Stimulated activated effector memory CD8-positive, alpha-beta T cell treated with anti-CD3 and anti-CD28 coated beads, Interleukin-12 subunit alpha, Interleukin-12 subunit beta, amount 100 ng/mL, for 72 hours (primary cell): Measurements from ENCODE around the gene ZDHHC18.
"Not testable (repeated sequence)": the region's sequence is repeated elsewhere in the genome, so short reads cannot be mapped to it uniquely, and the experiment has no call there.

Experiments used
- ATAC-seq: fragments of 150-1000 bp; cut with Tn5 transposase; 2 replicates; pipeline ENCODE4 v1.10.0; 2021
- DNase-seq, 2 donors: peaks; one replicate each; pipeline ENCODE4 v3.0.0; 2021 to 2022; ENCODE audit warnings: low spot score in 2 of 2
- H3K27ac Mint-ChIP-seq: one replicate; pipeline ENCODE4 v1.8.0; 2022; ENCODE audit warnings: mild to moderate bottlenecking, mixed read lengths
- H3K36me3 Mint-ChIP-seq: one replicate; pipeline ENCODE4 v1.8.0; 2022; ENCODE audit warnings: mild to moderate bottlenecking, mixed read lengths
- H3K4me1 Mint-ChIP-seq: one replicate; pipeline ENCODE4 v1.8.0; 2022; ENCODE audit warnings: mixed read lengths
- H3K4me3 Mint-ChIP-seq: one replicate; pipeline ENCODE4 v1.8.0; 2022; ENCODE audit warnings: mild to moderate bottlenecking, mixed read lengths
- H3K9me3 Mint-ChIP-seq: one replicate; pipeline ENCODE4 v1.8.0; 2022; ENCODE audit warnings: mixed read lengths

ZDHHC18 gene

DNA sequence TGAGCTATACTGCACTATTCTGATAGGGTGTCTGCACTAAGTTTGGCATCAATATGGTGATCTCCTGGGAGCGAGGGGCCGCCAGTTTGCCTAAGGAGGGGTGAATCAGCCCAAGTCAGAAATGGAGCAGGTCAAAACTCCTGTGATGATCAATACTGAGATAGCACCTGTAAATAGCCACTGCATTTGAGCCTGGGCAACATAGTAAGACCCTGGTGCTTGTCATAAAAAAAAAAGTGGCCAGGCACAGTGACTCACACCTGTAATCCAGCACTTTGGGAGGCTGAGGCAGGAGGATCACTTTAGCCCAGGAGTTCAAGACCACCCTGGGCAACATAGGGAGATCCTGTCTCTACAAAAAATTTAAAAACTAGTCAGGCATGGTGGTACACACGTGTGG is 11.6 kb upstream of the ZDHHC18 start:
- no peak overlapping the region for H3K4me3 Mint-ChIP-seq
- no peaks in the 10 kb centered on the region for H3K36me3 Mint-ChIP-seq
- H3K27ac Mint-ChIP-seq: no peak overlapping the region
- H3K9me3 Mint-ChIP-seq: no peaks in the 10 kb centered on the region
- DNase-seq: no peak
- ATAC-seq: no peak
- H3K4me1 Mint-ChIP-seq: peaks cover 25% of the 10 kb centered on the region

DNA sequence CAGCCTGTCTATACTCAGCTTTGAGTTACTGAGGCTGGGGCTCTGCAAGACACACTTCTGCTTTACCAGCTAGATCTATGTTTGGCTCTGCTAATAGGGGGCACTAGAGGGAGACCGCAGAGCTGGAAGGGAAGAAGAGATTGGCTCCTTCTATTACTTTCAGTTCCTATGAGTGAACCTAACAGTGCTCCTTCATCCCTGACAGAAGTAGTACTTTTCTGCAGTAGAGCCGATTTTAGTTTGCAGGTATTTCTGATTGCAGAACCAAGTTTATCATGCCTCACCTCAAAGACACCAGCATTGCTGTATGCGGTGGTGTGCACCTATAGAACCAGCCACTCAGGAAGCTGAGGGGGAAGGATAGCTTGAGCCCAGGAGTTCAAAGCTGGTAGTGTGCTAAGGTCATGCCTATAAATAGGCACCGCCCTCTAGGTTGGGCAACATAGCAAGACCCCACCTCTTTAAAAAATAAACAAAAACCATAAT is 5.7 kb upstream of the ZDHHC18 start:
- Mint-ChIP-seq H3K9me3 (no peaks in the 10 kb centered on the region), H3K36me3 (peaks cover 5% of the 10 kb centered on the region), H3K4me3 (peak overlapping the region; percentile 14), H3K4me1 (peaks cover 18% of the 10 kb centered on the region), H3K27ac (peak overlapping the region; percentile 76)
- no peak for DNase-seq
- ATAC-seq: peak; percentile 81

DNA sequence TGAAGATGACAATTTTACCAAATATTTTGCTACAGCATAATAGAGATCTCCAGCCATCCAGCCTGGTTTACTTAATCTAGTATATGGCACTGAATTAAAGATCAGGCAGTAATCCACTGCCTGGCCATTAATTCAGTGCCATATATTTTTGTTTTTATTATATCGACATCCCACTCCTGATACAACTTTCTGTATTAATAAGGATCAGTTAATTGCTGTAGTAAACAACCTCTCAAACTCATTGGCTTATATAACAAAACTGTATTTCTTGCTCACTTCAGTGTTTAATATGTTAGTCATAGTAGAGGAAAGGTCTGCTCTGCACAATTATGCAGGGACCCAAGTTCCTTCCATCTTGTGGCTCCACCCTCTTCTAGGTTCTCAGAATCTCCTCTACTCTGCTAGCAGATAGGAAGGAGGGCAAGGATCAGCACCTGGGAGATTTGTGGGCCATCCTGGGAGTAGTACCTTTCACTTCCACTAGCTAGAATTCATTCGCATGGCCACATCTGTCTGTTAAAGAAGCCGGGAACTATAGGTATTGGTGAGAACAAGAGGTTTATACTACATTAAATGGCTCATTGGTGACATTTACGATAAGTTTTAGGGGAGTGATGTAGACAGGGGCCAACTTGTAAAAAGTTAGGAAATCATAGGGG is 3.6 kb upstream of the ZDHHC18 start:
- peaks cover 23% of the 10 kb centered on the region for H3K4me1 Mint-ChIP-seq
- H3K4me3 Mint-ChIP-seq: no peak overlapping the region
- no peak for DNase-seq

DNA sequence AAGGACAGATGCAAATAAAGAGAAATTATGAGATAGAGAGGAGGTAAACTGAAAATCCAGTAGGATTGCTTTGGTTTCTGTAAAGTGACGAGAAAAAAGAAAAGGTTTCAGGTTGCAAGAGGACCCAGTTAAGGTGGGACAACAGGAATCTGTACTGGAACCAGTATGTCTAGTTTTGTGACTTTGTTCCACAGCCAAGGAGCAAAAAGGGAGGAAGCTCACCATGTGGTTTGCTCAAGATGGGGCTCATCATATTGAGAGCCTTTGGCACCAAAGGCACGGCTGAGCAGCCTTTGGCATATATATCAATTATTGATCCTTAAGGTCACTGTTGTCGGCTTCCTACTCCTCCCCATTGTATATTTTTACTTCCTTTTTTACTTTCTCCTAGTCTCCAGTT is 1.8 kb upstream of the ZDHHC18 start:
- H3K9me3 Mint-ChIP-seq: no peaks in the 10 kb centered on the region
- H3K27ac Mint-ChIP-seq: peak overlapping the region; percentile 93
- no peak for DNase-seq
- no peak for ATAC-seq
- H3K4me3 Mint-ChIP-seq: no peak overlapping the region
- peaks cover 39% of the 10 kb centered on the region for H3K36me3 Mint-ChIP-seq
- H3K4me1 Mint-ChIP-seq: peaks cover 40% of the 10 kb centered on the region

More for the DNA sequence above, 3.6 kb upstream of the ZDHHC18 start:
- ATAC-seq: no peak
- Mint-ChIP-seq H3K36me3 (peaks cover 20% of the 10 kb centered on the region), H3K9me3 (no peaks in the 10 kb centered on the region), H3K27ac (no peak overlapping the region)

DNA sequence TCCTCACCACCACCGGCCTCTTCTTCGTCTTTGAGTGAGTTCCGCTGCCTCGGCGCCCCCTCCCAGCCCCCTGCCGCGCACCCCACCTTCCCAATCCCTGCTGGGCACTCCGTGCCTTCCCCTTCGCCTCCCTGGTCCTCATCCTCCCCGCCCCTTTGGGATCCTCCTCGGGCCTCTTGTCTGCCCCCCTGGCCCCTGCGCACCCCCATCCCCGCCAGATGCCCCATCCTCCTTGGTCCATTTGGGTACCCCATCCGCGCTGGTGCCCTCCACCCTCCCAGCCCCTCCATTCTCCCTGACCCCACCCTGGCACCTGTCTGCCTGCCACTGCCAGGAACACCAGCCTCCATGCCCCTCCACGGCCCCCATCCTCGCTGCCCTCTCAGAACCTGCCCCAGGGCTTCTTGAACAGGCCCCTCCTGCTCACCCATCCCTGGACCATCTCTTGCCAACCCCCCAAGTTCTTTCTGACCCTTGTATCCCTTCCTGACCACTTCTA is 667 bp downstream of the ZDHHC18 start:
- Mint-ChIP-seq H3K36me3 (peaks cover 39% of the 10 kb centered on the region), H3K4me3 (peak overlapping the region; percentile 93), H3K9me3 (no peaks in the 10 kb centered on the region), H3K4me1 (peaks cover 56% of the 10 kb centered on the region), H3K27ac (peak overlapping the region; percentile 96)
- DNase-seq (no peak), ATAC-seq (no peak)

DNA sequence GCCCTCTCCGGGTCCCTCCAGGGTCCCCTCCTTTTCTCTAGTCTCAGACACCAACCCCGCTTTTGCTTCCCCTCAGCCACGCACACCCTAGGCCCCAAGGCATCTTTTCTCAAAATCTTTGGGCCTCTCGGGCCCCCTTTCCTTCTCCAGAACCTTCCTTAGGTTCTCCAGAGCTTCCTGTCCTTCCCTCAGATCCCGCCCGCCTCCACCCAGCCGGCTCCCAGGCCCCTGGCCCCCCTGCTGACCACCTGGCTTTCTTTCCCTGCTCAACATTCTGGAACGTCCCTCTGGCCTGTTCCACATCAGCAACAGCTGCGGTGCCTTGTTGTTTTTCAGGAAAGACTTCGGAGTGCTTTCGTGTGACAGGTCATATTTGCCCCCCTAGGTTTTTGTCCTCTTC is 1.2 kb downstream of the ZDHHC18 start:
- Mint-ChIP-seq H3K27ac (peak overlapping the region; percentile 96), H3K4me3 (peak overlapping the region; percentile 93), H3K4me1 (peaks cover 61% of the 10 kb centered on the region), H3K9me3 (no peaks in the 10 kb centered on the region), H3K36me3 (peaks cover 44% of the 10 kb centered on the region)
- DNase-seq (no peak), ATAC-seq (no peak)

DNA sequence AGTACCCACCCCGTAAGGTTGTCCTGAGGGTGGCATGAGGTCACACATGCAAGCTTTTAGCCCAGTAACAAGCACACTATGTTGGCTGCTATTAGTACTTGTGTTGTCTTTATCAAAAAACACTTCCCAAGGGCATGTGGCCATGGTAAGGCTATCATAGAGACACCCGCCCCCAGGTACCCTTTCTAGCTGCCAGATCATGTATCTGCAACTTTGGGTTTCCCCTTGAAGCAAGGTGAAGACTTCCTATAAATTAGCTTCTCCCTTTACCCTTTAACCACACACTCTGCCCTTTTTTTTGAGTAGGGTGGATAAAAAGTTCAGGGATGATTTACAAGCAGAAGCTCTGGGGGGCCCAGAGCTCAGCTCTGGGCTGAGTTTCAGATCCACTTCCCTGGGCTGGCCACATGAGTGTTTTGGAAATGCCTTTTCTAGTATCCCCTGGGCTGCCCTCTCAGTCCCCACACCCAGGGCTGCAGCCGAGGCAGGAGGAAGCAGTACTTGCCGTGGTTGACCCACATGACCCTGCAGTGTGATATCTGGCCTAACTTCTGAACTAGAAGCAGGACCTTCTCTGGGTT is 2.0 kb downstream of the ZDHHC18 start:
- Mint-ChIP-seq H3K4me3 (peak overlapping the region; percentile 93), H3K27ac (peak overlapping the region; percentile 96), H3K4me1 (peaks cover 69% of the 10 kb centered on the region), H3K9me3 (no peaks in the 10 kb centered on the region), H3K36me3 (peaks cover 52% of the 10 kb centered on the region)
- no peak for ATAC-seq
- no peak for DNase-seq

DNA sequence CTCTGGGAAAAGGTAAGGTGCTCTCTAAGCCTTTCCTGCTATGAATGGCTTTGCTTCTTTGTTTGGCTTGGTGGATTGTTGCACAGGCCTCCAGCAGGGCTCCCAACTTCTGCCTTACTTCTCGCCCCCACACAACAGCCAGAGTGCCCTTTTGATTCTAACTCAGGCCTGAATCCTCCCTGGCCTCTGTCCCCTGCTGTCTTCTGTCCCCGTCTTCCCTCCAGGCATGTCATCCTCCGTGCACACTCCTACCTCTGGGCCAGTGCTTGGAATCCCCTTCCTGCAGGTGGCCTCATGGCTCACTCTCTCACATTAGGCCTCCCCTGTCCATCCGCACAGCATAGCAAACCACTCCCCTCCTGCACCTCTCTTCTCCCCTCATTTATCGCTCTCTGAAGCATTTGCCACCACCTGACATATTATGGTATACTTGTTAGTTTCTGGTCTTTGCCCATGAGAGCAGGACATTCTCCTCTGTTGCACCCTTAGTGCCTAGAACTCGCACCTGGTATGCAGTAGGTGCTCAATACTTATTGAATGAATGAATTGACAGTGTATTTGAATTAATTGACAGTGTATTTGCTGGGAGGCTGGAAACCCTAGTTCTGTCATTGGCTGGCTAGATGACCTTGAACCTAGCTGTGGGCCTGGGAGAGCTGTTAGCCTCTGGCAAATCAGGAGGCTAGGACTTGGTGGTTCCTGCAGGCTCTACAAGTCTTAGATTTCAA is 2.9 kb downstream of the ZDHHC18 start:
- DNase-seq: no peak
- H3K27ac Mint-ChIP-seq: peak overlapping the region; percentile 96
- H3K4me1 Mint-ChIP-seq: peaks cover 78% of the 10 kb centered on the region
- no peak for ATAC-seq
- peaks cover 60% of the 10 kb centered on the region for H3K36me3 Mint-ChIP-seq
- no peaks in the 10 kb centered on the region for H3K9me3 Mint-ChIP-seq
- H3K4me3 Mint-ChIP-seq: peak overlapping the region; percentile 93

DNA sequence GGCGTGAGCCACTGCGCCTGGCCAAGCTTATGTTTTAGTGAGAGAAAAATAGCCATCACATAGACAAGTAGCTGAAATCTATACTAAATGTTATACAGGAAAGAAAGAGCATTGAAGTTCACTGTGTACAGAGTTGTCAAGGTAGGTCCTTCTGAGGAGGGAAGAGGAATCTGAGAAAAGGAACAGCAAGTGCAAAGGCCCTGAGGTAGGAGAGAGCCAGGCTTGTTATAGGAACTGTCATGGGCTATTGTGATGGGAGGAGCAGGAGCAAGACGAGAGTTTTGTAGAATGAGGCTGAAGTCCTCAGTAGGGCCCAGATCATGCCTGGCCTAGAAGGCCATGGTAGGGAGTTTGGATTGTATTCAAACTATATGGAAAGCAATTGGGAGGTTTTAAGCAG is 4.6 kb downstream of the ZDHHC18 start:
- peak overlapping the region; percentile 93 for H3K4me3 Mint-ChIP-seq

DNA sequence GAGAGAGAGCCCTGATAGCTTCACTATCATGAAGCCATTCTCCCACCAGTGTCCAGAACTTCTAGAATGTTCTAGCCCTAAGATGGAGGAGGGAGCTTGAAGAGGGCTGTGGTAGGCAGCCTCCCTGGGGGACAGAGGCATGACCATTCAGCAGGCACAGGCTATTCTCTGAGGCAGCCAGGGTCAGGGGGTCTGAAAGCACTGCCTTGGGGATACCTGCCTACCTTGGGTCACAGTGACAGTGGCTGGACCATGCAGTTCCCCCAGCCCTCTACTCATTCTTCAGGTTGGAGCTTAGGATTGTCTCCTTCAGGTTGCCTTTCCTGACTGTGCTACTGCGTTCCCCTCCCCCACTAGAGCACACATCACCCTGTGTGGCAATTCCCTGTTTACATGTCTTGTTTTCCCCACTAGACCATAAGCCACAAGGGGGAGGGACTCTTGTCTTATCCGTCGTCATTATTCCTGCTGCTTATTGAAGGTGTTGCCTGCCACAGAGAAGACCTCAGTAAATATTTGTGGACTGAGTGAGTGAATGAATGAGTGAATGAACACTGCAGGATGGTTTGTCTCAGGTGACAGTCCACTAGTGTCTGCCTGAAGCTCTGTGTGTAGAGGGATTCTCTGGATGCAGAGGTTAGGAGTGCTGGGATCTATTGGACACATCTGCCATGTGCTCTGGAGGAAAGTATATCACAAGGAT is 5.2 kb downstream of the ZDHHC18 start:
- ATAC-seq (no peak), DNase-seq (no peak)
- peak overlapping the region; percentile 93 for H3K4me3 Mint-ChIP-seq
- H3K9me3 Mint-ChIP-seq: no peaks in the 10 kb centered on the region
- peak overlapping the region; percentile 96 for H3K27ac Mint-ChIP-seq
- peaks cover 78% of the 10 kb centered on the region for H3K36me3 Mint-ChIP-seq
- peaks cover 76% of the 10 kb centered on the region for H3K4me1 Mint-ChIP-seq

More for the DNA sequence above, 4.6 kb downstream of the ZDHHC18 start:
- no peaks in the 10 kb centered on the region for H3K9me3 Mint-ChIP-seq
- peak overlapping the region; percentile 96 for H3K27ac Mint-ChIP-seq
- H3K4me1 Mint-ChIP-seq: peaks cover 76% of the 10 kb centered on the region
- ATAC-seq: no peak
- no peak for DNase-seq
- peaks cover 76% of the 10 kb centered on the region for H3K36me3 Mint-ChIP-seq

DNA sequence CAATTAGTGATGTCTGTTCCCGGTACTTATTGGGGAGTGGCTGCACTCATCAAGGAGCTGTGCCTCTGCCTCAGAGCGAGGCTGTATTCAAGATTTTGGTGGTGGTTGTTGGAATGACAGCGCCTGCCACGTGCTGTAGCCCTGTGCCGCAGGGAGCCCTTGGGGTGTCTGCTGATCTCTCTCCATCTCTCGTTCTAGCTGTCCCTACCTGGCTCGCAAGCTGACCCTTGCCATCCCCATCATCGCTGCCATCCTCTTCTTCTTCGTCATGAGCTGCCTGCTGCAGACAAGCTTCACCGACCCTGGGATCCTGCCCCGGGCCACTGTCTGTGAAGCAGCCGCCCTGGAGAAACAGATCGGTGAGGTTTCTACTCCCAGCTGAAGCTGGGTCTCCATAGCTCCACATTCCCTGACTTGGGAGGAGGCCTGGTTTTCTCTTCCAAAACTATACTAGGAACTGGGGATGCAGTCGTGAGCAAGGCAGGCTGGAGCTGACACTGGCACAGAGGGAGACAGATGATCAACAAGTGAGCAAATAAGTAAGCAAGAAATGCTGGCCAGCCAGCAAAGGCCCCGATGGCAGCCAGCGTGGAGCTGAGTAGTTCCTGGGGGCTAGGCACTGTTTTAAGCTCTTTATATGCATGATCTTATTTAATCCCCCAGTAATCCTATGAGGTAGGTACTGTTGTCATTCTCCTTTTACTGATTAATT is 5.9 kb downstream of the ZDHHC18 start:
- H3K4me3 Mint-ChIP-seq: peak overlapping the region; percentile 93
- H3K27ac Mint-ChIP-seq: peak overlapping the region; percentile 96
- DNase-seq: no peak
- H3K9me3 Mint-ChIP-seq: no peaks in the 10 kb centered on the region
- ATAC-seq: no peak
- peaks cover 81% of the 10 kb centered on the region for H3K36me3 Mint-ChIP-seq
- H3K4me1 Mint-ChIP-seq: peaks cover 76% of the 10 kb centered on the region

DNA sequence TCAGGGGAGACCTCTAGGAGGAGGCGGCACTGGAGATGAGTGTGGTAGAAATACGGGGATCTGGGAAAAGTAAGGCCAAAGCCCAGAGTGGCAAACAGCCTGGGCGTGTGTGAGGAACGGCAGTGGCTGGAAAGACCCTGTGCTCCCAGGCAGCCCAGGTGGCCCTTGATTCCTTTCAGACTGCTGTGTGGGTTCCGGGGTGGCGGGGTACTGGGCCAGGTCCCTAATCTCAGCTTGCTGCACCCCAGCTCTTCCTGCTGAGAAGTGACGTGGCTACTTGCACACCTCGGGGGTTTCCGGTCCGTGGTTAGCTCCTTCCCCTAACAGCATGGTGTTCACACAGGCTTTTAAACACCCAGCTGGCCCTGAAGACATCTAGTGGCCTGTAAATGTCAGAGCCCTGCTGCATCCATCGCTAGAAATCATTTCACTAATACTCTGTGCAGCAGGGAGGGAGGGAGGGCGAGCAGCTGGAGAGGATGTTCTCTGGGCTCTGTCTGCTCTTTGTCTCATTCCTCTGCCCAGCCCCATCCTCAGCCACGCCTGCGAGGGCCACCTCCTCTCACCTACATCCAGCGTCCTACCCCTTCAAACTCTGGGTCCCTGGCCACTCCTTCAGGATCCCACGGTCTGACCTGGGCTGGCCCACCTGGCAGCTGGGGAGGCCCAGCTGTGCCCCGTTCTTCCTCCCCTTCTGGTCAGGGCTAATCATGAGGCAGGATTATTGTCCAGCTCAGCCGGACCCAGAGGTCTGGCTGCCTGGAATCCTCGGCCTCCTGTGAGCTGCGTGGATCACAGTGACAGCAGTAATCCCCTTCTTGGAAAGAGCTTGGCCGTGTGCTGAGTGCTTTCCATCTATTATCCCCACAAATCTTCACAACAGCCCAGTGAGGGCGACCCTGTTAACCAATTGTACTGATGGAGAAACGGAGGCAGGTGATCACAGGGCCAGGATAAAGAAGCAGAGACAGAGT is 7.2 kb downstream of the ZDHHC18 start:
- peaks cover 81% of the 10 kb centered on the region for H3K36me3 Mint-ChIP-seq
- peak overlapping the region; percentile 96 for H3K27ac Mint-ChIP-seq
- ATAC-seq (peak; percentile 97), DNase-seq (peak; percentile 61 to 88)
- H3K9me3 Mint-ChIP-seq: no peaks in the 10 kb centered on the region
- peak overlapping the region; percentile 93 for H3K4me3 Mint-ChIP-seq
- H3K4me1 Mint-ChIP-seq: peaks cover 77% of the 10 kb centered on the region

DNA sequence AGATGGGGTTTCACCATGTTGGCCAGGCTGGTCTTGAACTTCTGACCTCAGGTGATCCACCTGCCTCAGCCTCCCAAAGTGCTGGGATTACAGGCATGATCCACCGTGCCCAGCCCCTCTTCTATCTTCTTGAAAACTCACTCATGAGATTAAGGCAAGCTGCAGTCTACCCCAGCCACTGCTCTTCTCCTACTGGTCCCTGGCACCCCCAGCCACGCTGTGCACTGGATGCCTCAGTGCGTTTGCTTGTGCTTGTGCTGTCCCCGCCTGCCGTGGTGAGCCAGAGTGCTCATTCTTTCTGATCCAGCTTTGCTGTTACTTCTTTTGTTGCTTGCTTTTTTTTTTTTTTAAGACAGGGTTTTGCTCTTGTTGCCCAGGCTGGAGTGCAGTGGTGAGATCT is 11.2 kb downstream of the ZDHHC18 start:
- not testable (repeated sequence) for ATAC-seq, DNase-seq, H3K9me3 Mint-ChIP-seq
- Mint-ChIP-seq H3K4me1 (peaks cover 47% of the 10 kb centered on the region), H3K27ac (peak overlapping the region; percentile 93), H3K36me3 (peaks cover 100% of the 10 kb centered on the region), H3K4me3 (peak overlapping the region; percentile 51)
